ENCODE data around the gene SEC61A1.

GRCh38 chr3:128051459-128051836 lies 789 bp upstream of the SEC61A1 start:
- TF ChIP-seq, protein P1, sequence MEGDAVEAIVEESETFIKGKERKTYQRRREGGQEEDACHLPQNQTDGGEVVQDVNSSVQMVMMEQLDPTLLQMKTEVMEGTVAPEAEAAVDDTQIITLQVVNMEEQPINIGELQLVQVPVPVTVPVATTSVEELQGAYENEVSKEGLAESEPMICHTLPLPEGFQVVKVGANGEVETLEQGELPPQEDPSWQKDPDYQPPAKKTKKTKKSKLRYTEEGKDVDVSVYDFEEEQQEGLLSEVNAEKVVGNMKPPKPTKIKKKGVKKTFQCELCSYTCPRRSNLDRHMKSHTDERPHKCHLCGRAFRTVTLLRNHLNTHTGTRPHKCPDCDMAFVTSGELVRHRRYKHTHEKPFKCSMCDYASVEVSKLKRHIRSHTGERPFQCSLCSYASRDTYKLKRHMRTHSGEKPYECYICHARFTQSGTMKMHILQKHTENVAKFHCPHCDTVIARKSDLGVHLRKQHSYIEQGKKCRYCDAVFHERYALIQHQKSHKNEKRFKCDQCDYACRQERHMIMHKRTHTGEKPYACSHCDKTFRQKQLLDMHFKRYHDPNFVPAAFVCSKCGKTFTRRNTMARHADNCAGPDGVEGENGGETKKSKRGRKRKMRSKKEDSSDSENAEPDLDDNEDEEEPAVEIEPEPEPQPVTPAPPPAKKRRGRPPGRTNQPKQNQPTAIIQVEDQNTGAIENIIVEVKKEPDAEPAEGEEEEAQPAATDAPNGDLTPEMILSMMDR (IDR thresholded peaks at IDR 0.05; ENCODE audit: low read depth, low read length, missing input control), result no peak
- TF ChIP-seq, protein P2, sequence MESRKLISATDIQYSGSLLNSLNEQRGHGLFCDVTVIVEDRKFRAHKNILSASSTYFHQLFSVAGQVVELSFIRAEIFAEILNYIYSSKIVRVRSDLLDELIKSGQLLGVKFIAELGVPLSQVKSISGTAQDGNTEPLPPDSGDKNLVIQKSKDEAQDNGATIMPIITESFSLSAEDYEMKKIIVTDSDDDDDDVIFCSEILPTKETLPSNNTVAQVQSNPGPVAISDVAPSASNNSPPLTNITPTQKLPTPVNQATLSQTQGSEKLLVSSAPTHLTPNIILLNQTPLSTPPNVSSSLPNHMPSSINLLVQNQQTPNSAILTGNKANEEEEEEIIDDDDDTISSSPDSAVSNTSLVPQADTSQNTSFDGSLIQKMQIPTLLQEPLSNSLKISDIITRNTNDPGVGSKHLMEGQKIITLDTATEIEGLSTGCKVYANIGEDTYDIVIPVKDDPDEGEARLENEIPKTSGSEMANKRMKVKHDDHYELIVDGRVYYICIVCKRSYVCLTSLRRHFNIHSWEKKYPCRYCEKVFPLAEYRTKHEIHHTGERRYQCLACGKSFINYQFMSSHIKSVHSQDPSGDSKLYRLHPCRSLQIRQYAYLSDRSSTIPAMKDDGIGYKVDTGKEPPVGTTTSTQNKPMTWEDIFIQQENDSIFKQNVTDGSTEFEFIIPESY (IDR thresholded peaks at IDR 0.05), result no peak
- TF ChIP-seq RAD21 (IDR thresholded peaks at IDR 0.05), result no peak
- no peak for TF ChIP-seq TAF1 (conservative IDR thresholded peaks at IDR 0.05)
